ENCODE measurements around the gene USP6. TPM values are rescaled to one million over a fixed set of nuclear protein-coding genes. Genes with fewer than 3 reads are reported as not detected.
"Not testable (repeated sequence)": the region's sequence is repeated elsewhere in the genome, so short reads cannot be mapped to it uniquely, and the experiment has no call there.

The USP6 gene
- total and polyA plus RNA-seq, 10 of the 15 experiments (the other 5 are each of a cell fraction or from before 2014, with no cell fraction given), result under 0.01 to 0.39 (median 0.10) TPM; not detected in 2

GRCh38 chr17:5121186-5121841 lies 5.5 kb downstream of the USP6 start:
- H3K4me1 ChIP-seq (ENCODE audit: control insufficient read depth, insufficient read depth, low read length), result no peaks in the 10 kb centered on the region
- FAIRE-seq (no peak), ATAC-seq (no peak), DNase-seq (ENCODE audit: low read depth, low spot score) (no peak)
- intact Hi-C loops (cut with micrococcal nuclease; ENCODE audit: unreplicated experiment), result no loop called here
- no peak overlapping the region for H3K4me3 ChIP-seq
- no peak overlapping the region for H3K27ac ChIP-seq (ENCODE audit: control insufficient read depth, insufficient read depth)
- no peaks in the 10 kb centered on the region for H3K36me3 ChIP-seq (ENCODE audit: control insufficient read depth in 2 of 2, insufficient read depth in 2 of 2, low read length in 1 of 2)
- H3K9ac ChIP-seq (ENCODE audit: control insufficient read depth, insufficient read depth, low read length), result no peak overlapping the region
- WGBS (ENCODE audit: insufficient coverage, insufficient replicate concordance, low lambda C conversion rate, missing lambda C conversion rate), result 46% methylated on average over 16 of the region's 16 CpGs
- ChIA-PET CTCF (no interaction called here), RAD21 (ENCODE audit: unreplicated experiment) (no interaction called here), SMC1A (ENCODE audit: uncharacterized antibody, unreplicated experiment) (no interaction called here), POLR2A (no interaction called here)
- no peaks in the 10 kb centered on the region for H3K79me2 ChIP-seq (ENCODE audit: control insufficient read depth, insufficient read depth, low read length)
- peaks cover 0 to 2% of the 10 kb centered on the region in 2 experiments; a peak in 3 of 4 replicates for H3K27me3 ChIP-seq (replicated peaks in 1 of 2; ENCODE audit: control insufficient read depth in 2 of 2, insufficient read depth in 2 of 2, low read length in 1 of 2)
- in situ Hi-C loops (cut with MboI), result no loop called here
- no peak overlapping the region for H3K4me2 ChIP-seq (ENCODE audit: control insufficient read depth, insufficient read depth)
- BruUV-seq (replicated peaks), result no TSS peak
- TF ChIP-seq SP1 (IDR thresholded peaks at IDR 0.05; ENCODE audit: low read depth, low read length) (no peak), GABPA (IDR thresholded peaks at IDR 0.05; ENCODE audit: low read depth) (no peak), ATF7 (IDR thresholded peaks at IDR 0.05; ENCODE audit: low read depth) (no peak)
- no peak overlapping the region for H2AFZ ChIP-seq (ENCODE audit: control insufficient read depth, low read depth, low read length)
- H3K9me3 ChIP-seq (replicated peaks; ENCODE audit: control insufficient read depth, insufficient read depth, low read length), result no peaks in the 10 kb centered on the region; the same call in 1 of the 3 replicates
- no peaks in the 10 kb centered on the region for H4K20me1 ChIP-seq (ENCODE audit: control insufficient read depth, insufficient read depth)

- ATAC-seq; H3K79me2 ChIP-seq (ENCODE audit: control insufficient read depth, insufficient read depth, low read length); BruUV-seq (replicated peaks); intact Hi-C loops (cut with micrococcal nuclease; ENCODE audit: unreplicated experiment); in situ Hi-C loops (cut with MboI); H3K9me3 ChIP-seq (replicated peaks; ENCODE audit: control insufficient read depth, insufficient read depth, low read length); RAD21 ChIA-PET (ENCODE audit: unreplicated experiment); H2AFZ ChIP-seq (ENCODE audit: control insufficient read depth, low read depth, low read length); DNase-seq (ENCODE audit: low read depth, low spot score); H3K4me2 ChIP-seq (ENCODE audit: control insufficient read depth, insufficient read depth); CTCF ChIA-PET; H4K20me1 ChIP-seq (ENCODE audit: control insufficient read depth, insufficient read depth); H3K9ac ChIP-seq (ENCODE audit: control insufficient read depth, insufficient read depth, low read length); H3K27ac ChIP-seq (ENCODE audit: control insufficient read depth, insufficient read depth); SMC1A ChIA-PET (ENCODE audit: uncharacterized antibody, unreplicated experiment); H3K4me3 ChIP-seq; H3K36me3 ChIP-seq (ENCODE audit: control insufficient read depth in 2 of 2, insufficient read depth in 2 of 2, low read length in 1 of 2); H3K27me3 ChIP-seq (replicated peaks in 1 of 2; ENCODE audit: control insufficient read depth in 2 of 2, insufficient read depth in 2 of 2, low read length in 1 of 2); FAIRE-seq; H3K4me1 ChIP-seq (ENCODE audit: control insufficient read depth, insufficient read depth, low read length): not testable (repeated sequence)
- POLR2A ChIA-PET, result interaction anchor here (0.5 kb wide), 1 partner anchor 13 kb away, joined by 3 read pairs; no protein-coding TSS in a partner anchor
- 59% methylated on average over 7 of the region's 7 CpGs for WGBS (ENCODE audit: insufficient coverage, insufficient replicate concordance, low lambda C conversion rate, missing lambda C conversion rate)
These were observed 6.2 kb downstream of the USP6 start for GRCh38 chr17:5122056-5122455.

Measured in GM12878 (cell line).